Neutrophil (primary cell): Measurements from ENCODE around the gene JMJD6.

ENCODE experiments used
- H3K27ac ChIP-seq: fragments of 200-600 bp; sonication (generic); 2 replicates; pipeline ENCODE4 v1.5.1; 2016; ENCODE audit warnings: mild to moderate bottlenecking, moderate library complexity
- H3K27me3 ChIP-seq: fragments of 200-600 bp; sonication (generic); 2 replicates; pipeline ENCODE4 v1.6.0; 2016; ENCODE audit warnings: mild to moderate bottlenecking
- H3K36me3 ChIP-seq: fragments of 200-600 bp; sonication (generic); 2 replicates; pipeline ENCODE4 v1.5.1; 2017
- H3K4me1 ChIP-seq, 2 experiments: fragments of 200-600 bp in 1 of 2; sonication (generic) in 1 of 2; 1 replicate in 1 of 2; 2 replicates in 1 of 2; pipeline versions ENCODE4 v1.5.1 to v1.6.1; 2013 to 2016; ENCODE audit warnings: low read depth in 1 of 2, low read length in 1 of 2, mild to moderate bottlenecking in 1 of 2, moderate library complexity in 1 of 2; ENCODE audit not compliant: control insufficient read depth in 1 of 2, insufficient read depth in 1 of 2
- H3K4me3 ChIP-seq, 2 experiments: fragments of 200-600 bp in 1 of 2; sonication (generic) in 1 of 2; 1 replicate in 1 of 2; 2 replicates in 1 of 2; pipeline ENCODE4 v1.5.1; 2013 to 2016; ENCODE audit warnings: low read depth in 1 of 2, low read length in 1 of 2, mild to moderate bottlenecking in 1 of 2, moderate library complexity in 1 of 2
- H3K9me3 ChIP-seq: fragments of 200-600 bp; sonication (generic); 2 replicates; pipeline ENCODE4 v1.5.1; 2016
- CTCF ChIP-seq: fragments of 200-600 bp; sonication (generic); IDR thresholded peaks from 2 replicates; pipeline ENCODE4 v1.5.1; 2016; ENCODE audit warnings: antibody characterized with exemption

The JMJD6 gene

GRCh38 chr17:76704805-76705204, 21.6 kb downstream of the JMJD6 start:
- peaks cover 15% of the 10 kb centered on the region for H3K27me3 ChIP-seq
- no peak overlapping the region for H3K4me3 ChIP-seq
- no peaks in the 10 kb centered on the region for H3K36me3 ChIP-seq
- peaks cover 0 to 1% of the 10 kb centered on the region in 2 experiments for H3K4me1 ChIP-seq
- no peaks in the 10 kb centered on the region for H3K9me3 ChIP-seq
- TF ChIP-seq CTCF, result no peak
- no peak overlapping the region for H3K27ac ChIP-seq

GRCh38 chr17:76702941-76703637, 23.3 kb downstream of the JMJD6 start:
- no peak overlapping the region for H3K27ac ChIP-seq
- no peak for TF ChIP-seq CTCF
- no peaks in the 10 kb centered on the region for H3K36me3 ChIP-seq
- no peaks in the 10 kb centered on the region for H3K9me3 ChIP-seq
- no peaks in the 10 kb centered on the region for H3K4me1 ChIP-seq
- no peaks in the 10 kb centered on the region for H3K27me3 ChIP-seq
- H3K4me3 ChIP-seq, result no peak overlapping the region

DNA sequence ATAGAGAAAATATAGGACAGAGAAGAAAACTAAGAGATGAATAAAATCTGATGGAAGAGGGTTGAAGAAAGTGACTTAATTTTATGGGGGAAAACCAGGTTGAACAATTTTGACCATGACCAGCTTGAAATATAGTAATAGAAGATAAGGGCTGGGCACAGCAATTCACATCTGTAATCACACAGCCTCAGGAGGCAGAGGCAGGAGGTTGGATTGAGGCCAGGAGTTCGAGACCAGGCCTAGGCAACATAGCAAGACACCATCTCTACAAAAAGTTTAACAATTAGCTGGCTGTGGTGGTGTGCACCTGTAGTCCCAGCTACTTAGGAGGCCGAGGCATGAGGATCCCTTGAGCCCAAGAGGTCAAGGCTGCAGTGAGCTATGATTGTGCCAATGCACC, 24.3 kb downstream of the JMJD6 start:
- Histone ChIP-seq H3K9me3 (no peaks in the 10 kb centered on the region), H3K4me3 (no peak overlapping the region), H3K27me3 (no peaks in the 10 kb centered on the region), H3K36me3 (no peaks in the 10 kb centered on the region), H3K4me1 (no peaks in the 10 kb centered on the region), H3K27ac (no peak overlapping the region)
- no peak for TF ChIP-seq CTCF

GRCh38 chr17:76701471-76701967, 24.9 kb downstream of the JMJD6 start:
- Histone ChIP-seq H3K36me3 (no peaks in the 10 kb centered on the region), H3K9me3 (no peaks in the 10 kb centered on the region), H3K27ac (no peak overlapping the region), H3K4me1 (no peaks in the 10 kb centered on the region), H3K27me3 (no peaks in the 10 kb centered on the region), H3K4me3 (no peak overlapping the region)
- TF ChIP-seq CTCF, result no peak

GRCh38 chr17:76700617-76701470, 25.6 kb downstream of the JMJD6 start:
- TF ChIP-seq CTCF, result no peak
- no peaks in the 10 kb centered on the region for H3K4me1 ChIP-seq
- H3K36me3 ChIP-seq, result no peaks in the 10 kb centered on the region
- H3K27me3 ChIP-seq, result no peaks in the 10 kb centered on the region
- H3K27ac ChIP-seq, result no peak overlapping the region
- H3K9me3 ChIP-seq, result no peaks in the 10 kb centered on the region
- no peak overlapping the region for H3K4me3 ChIP-seq
